Progenitor cell of endocrine pancreas (in vitro differentiated cells): ENCODE data around the gene KLHL40. TPM values are rescaled to one million over a fixed set of nuclear protein-coding genes. Genes with fewer than 3 reads are reported as not detected.

ENCODE experiments used
- DNase-seq: peaks from one replicate; pipeline ENCODE4 v3.0.0; 2021; ENCODE audit warnings: low spot score; ENCODE audit not compliant: unreplicated experiment
- H3K27ac Mint-ChIP-seq: 2 replicates; pipeline ENCODE4 v1.8.0; 2021; ENCODE audit warnings: mild to moderate bottlenecking, moderate library complexity, mixed read lengths
- H3K27me3 Mint-ChIP-seq: 2 replicates; pipeline ENCODE4 v1.8.0; 2021; ENCODE audit warnings: mixed read lengths
- H3K36me3 Mint-ChIP-seq: 2 replicates; pipeline ENCODE4 v1.8.0; 2022; ENCODE audit warnings: mixed read lengths; ENCODE audit not compliant: insufficient read depth
- H3K4me1 Mint-ChIP-seq: 2 replicates; pipeline ENCODE4 v1.8.0; 2021; ENCODE audit warnings: low read depth, mixed read lengths
- H3K4me3 Mint-ChIP-seq: 2 replicates; pipeline ENCODE4 v1.8.0; 2021; ENCODE audit warnings: low read depth, mild to moderate bottlenecking, moderate library complexity, mixed read lengths
- H3K9me3 Mint-ChIP-seq: 2 replicates; pipeline ENCODE4 v1.8.0; 2021; ENCODE audit warnings: low read depth, mixed read lengths
- CTCF ChIP-seq: fragments of 200-600 bp; sonication (generic); IDR thresholded peaks from one replicate; pipeline ENCODE4 v1.5.0; 2021; ENCODE audit warnings: antibody characterized with exemption, mild to moderate bottlenecking; ENCODE audit not compliant: unreplicated experiment
- long read RNA-seq: library from polyadenylated mRNA; unstranded; transcript quantifications from one replicate; pipeline ENCODE4 v2.0.0, GENCODE V29; 2020
- total RNA-seq: library from RNA; stranded (reverse); gene quantifications from 2 replicates; pipeline ENCODE4 v1.2.1, GENCODE V29; 2021

The KLHL40 gene
- not detected in 2 replicates for total RNA-seq
- long read RNA-seq, result 0 reads

- Mint-ChIP-seq H3K4me1 (no peaks in the 10 kb centered on the region), H3K27ac (no peak within 1 kb of the TSS), H3K27me3 (peaks cover 19% of the 10 kb centered on the region), H3K36me3 (no peaks in the 10 kb centered on the region), H3K4me3 (no peak within 1 kb of the TSS), H3K9me3 (no peaks in the 10 kb centered on the region)
- DNase-seq, result no peak
- no peak for TF ChIP-seq CTCF
These were observed at the start of gene KLHL40 for GRCh38 chr3:42685363-42685881. Gene KLHL40, plus strand, starts transcription at chr3:42685537. Its CDS starts 82 bp downstream, at chr3:42685619.

- Mint-ChIP-seq H3K36me3 (peaks cover 19% of the 10 kb centered on the region), H3K9me3 (no peaks in the 10 kb centered on the region), H3K4me1 (no peaks in the 10 kb centered on the region), H3K27ac (no peak overlapping the region), H3K27me3 (no peaks in the 10 kb centered on the region), H3K4me3 (no peak overlapping the region)
- DNase-seq, result no peak
- no peak for TF ChIP-seq CTCF
These were observed 48.3 kb upstream of the KLHL40 start for GRCh38 chr3:42637001-42637400.

GRCh38 chr3:42638339-42638842 is 46.9 kb upstream of the KLHL40 start:
- no peak overlapping the region for H3K27ac Mint-ChIP-seq
- H3K9me3 Mint-ChIP-seq, result no peaks in the 10 kb centered on the region
- no peaks in the 10 kb centered on the region for H3K27me3 Mint-ChIP-seq
- H3K36me3 Mint-ChIP-seq, result peaks cover 23% of the 10 kb centered on the region
- no peak for DNase-seq
- H3K4me1 Mint-ChIP-seq, result no peaks in the 10 kb centered on the region
- no peak for TF ChIP-seq CTCF
- no peak overlapping the region for H3K4me3 Mint-ChIP-seq

- no peaks in the 10 kb centered on the region for H3K27me3 Mint-ChIP-seq
- no peak for DNase-seq
- TF ChIP-seq CTCF, result no peak
- H3K36me3 Mint-ChIP-seq, result peaks cover 20% of the 10 kb centered on the region
- H3K9me3 Mint-ChIP-seq, result no peaks in the 10 kb centered on the region
- H3K4me1 Mint-ChIP-seq, result no peaks in the 10 kb centered on the region
- H3K4me3 Mint-ChIP-seq, result no peak overlapping the region
- H3K27ac Mint-ChIP-seq, result no peak overlapping the region
These were observed 46.1 kb upstream of the KLHL40 start for GRCh38 chr3:42639192-42639591.

GRCh38 chr3:42640129-42640528 is 45.2 kb upstream of the KLHL40 start:
- no peak for DNase-seq
- H3K36me3 Mint-ChIP-seq, result peaks cover 26% of the 10 kb centered on the region
- no peaks in the 10 kb centered on the region for H3K4me1 Mint-ChIP-seq
- no peaks in the 10 kb centered on the region for H3K9me3 Mint-ChIP-seq
- H3K27me3 Mint-ChIP-seq, result no peaks in the 10 kb centered on the region
- H3K4me3 Mint-ChIP-seq, result no peak overlapping the region
- H3K27ac Mint-ChIP-seq, result no peak overlapping the region
- no peak for TF ChIP-seq CTCF
